Peyer's patch (tissue), 4 donors: ENCODE data around the gene DENND4B.

ENCODE experiments used
- POLR2A ChIP-seq, 2 donors: fragments of 450-650 bp; IDR thresholded peaks; one replicate each; pipeline ENCODE4 v1.5.1; 2017; ENCODE audit warnings: antibody characterized with exemption in 2 of 2, mild to moderate bottlenecking in 2 of 2, moderate library complexity in 2 of 2
- TF ChIP-seq, protein P1 (sequence below), 6 experiments: fragments of 450-650 bp in 4 of 6; fragments of 200-600 bp in 2 of 6; sonication (generic) in 1 of 6; IDR thresholded peaks; one replicate each; pipeline ENCODE4 v1.5.1; 2017 to 2019; ENCODE audit warnings: antibody characterized with exemption in 6 of 6, mild to moderate bottlenecking in 3 of 6, moderate library complexity in 1 of 6

DNA sequence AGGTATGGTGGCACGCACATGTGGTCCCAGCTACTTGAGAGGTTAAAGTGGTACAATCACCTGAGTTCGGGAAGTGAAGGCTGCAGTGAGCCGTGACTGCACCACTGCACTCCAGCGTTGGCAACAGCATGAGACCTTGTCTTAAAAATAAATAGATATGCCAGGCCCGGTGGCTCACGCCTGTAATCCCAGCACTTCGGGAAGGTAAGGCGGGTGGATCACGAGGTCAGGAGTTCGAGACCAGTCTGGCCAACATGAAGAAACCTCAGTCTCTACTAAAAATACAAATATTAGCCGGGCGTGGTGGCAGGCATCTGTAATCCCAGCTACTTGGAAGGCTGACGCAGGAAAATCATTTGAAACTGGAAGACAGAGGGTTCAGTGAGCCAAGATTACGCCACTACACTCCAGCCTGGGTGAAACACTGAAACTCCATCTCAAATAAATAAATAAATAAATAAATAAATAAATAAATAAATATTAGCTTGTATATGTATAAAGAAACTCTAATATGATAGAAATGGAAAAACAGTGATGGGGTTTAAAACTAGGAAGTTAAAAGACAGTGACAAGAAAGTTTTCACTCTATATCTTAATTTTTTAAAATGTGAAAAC, 42.6 kb downstream of the DENND4B start:
- TF ChIP-seq POLR2A (IDR thresholded peaks at IDR 0.05), result no peak
- TF ChIP-seq, protein P1, sequence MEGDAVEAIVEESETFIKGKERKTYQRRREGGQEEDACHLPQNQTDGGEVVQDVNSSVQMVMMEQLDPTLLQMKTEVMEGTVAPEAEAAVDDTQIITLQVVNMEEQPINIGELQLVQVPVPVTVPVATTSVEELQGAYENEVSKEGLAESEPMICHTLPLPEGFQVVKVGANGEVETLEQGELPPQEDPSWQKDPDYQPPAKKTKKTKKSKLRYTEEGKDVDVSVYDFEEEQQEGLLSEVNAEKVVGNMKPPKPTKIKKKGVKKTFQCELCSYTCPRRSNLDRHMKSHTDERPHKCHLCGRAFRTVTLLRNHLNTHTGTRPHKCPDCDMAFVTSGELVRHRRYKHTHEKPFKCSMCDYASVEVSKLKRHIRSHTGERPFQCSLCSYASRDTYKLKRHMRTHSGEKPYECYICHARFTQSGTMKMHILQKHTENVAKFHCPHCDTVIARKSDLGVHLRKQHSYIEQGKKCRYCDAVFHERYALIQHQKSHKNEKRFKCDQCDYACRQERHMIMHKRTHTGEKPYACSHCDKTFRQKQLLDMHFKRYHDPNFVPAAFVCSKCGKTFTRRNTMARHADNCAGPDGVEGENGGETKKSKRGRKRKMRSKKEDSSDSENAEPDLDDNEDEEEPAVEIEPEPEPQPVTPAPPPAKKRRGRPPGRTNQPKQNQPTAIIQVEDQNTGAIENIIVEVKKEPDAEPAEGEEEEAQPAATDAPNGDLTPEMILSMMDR (IDR thresholded peaks at IDR 0.05), result no peak
